Right atrium auricular region (tissue), 2 donors: ENCODE results near the gene VWA5B2. TPM values are rescaled to one million over a fixed set of nuclear protein-coding genes. Genes with fewer than 3 reads are reported as not detected.

Experiments
- DNase-seq: peaks from one replicate; pipeline ENCODE4 v3.0.0-alpha.2; 2019; ENCODE audit warnings: low spot score
- H3K27ac ChIP-seq, 2 donors: fragments of 200-600 bp; sonication (generic); 1 replicate in 1 of 2; 2 replicates in 1 of 2; pipeline ENCODE4 v1.5.1; 2016 to 2019
- H3K27me3 ChIP-seq, 2 donors: fragments of 200-600 bp; sonication (generic); one replicate each; pipeline versions ENCODE4 v1.5.1 to v1.6.0; 2017 to 2019
- H3K36me3 ChIP-seq: fragments of 200-600 bp; sonication (generic); one replicate; pipeline ENCODE4 v1.5.1; 2016
- H3K4me1 ChIP-seq, 2 donors: fragments of 200-600 bp; sonication (generic); one replicate each; pipeline versions ENCODE4 v1.5.1 to v1.6.0; 2017 to 2019
- H3K4me3 ChIP-seq, 2 donors: fragments of 200-600 bp; sonication (generic); 1 replicate in 1 of 2; 2 replicates in 1 of 2; pipeline ENCODE4 v1.5.1; 2017 to 2019; ENCODE audit warnings: mild to moderate bottlenecking in 1 of 2, moderate library complexity in 1 of 2
- H3K9me3 ChIP-seq, 2 donors: fragments of 200-600 bp; sonication (generic); one replicate each; pipeline ENCODE4 v1.5.1; 2019
- CTCF ChIP-seq, 2 donors: fragments of 200-600 bp; sonication (generic); IDR thresholded peaks; one replicate each; pipeline ENCODE4 v1.5.1; 2019; ENCODE audit warnings: antibody characterized with exemption in 2 of 2
- total RNA-seq, 2 donors: library from RNA; depleted of rRNA; stranded (reverse); fragments of >200 nt; gene quantifications; one replicate each; pipeline ENCODE4 v1.1.0, GENCODE V29; 2016

Gene VWA5B2
- total RNA-seq, 2 donors from 2014 or later = not detected

DNA sequence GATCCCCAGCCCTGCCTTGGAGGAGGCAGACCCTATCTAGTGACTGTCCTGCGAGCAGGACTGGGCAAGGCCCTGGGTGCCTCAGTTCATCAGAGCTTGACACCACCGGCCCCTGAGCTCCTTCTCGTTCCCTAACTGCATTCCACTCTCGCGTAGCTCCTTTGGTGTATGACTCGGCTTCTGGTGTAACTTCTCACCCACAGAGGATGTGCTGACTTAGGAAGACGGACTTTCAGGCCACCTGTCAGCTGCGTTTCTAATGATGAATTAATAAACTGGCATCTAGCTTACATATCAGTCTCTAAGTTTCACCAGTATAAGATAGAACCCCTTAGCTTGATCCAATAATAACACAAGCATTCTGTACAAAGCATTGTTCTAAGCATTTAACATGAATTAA is 25.9 kb upstream of the VWA5B2 start:
- Histone ChIP-seq H3K27ac (no peak overlapping the region), H3K36me3 (no peaks in the 10 kb centered on the region), H3K27me3 (no peaks in the 10 kb centered on the region), H3K4me1 (no peaks in the 10 kb centered on the region), H3K4me3 (no peak overlapping the region), H3K9me3 (no peaks in the 10 kb centered on the region)
- TF ChIP-seq CTCF (IDR thresholded peaks at IDR 0.05) = no peak
- DNase-seq = no peak

GRCh38 chr3:184209146-184209923 is 20.1 kb upstream of the VWA5B2 start:
- H3K27ac ChIP-seq = no peak overlapping the region
- no peak for TF ChIP-seq CTCF (IDR thresholded peaks at IDR 0.05)
- no peaks in the 10 kb centered on the region for H3K36me3 ChIP-seq
- no peaks in the 10 kb centered on the region for H3K9me3 ChIP-seq
- no peaks in the 10 kb centered on the region for H3K4me1 ChIP-seq
- no peak for DNase-seq
- no peak overlapping the region for H3K4me3 ChIP-seq
- H3K27me3 ChIP-seq = no peaks in the 10 kb centered on the region

DNA sequence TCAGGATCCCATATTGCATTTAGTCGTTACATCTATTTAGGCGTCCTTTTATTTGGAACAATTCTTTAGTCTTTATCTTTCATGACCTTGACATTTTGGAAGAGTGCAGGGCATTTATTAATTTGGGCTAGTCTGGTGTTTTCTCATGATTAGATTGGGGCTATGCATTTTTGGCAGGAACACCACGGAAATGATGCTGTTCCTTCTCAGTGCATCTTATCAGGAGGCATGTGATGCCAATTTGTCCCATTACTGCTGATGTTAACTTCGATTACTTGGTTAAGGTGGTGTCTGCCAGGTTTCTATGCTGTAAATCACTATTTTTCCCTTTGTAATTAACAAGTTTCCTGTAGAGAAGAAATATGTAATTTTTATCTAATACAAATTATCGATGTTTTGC is 18.1 kb upstream of the VWA5B2 start:
- no peak for TF ChIP-seq CTCF (IDR thresholded peaks at IDR 0.05)
- H3K4me1 ChIP-seq = no peaks in the 10 kb centered on the region
- no peaks in the 10 kb centered on the region for H3K36me3 ChIP-seq
- no peak overlapping the region for H3K4me3 ChIP-seq
- no peak for DNase-seq
- H3K27ac ChIP-seq = no peak overlapping the region
- H3K27me3 ChIP-seq = no peaks in the 10 kb centered on the region
- H3K9me3 ChIP-seq = no peaks in the 10 kb centered on the region

DNA sequence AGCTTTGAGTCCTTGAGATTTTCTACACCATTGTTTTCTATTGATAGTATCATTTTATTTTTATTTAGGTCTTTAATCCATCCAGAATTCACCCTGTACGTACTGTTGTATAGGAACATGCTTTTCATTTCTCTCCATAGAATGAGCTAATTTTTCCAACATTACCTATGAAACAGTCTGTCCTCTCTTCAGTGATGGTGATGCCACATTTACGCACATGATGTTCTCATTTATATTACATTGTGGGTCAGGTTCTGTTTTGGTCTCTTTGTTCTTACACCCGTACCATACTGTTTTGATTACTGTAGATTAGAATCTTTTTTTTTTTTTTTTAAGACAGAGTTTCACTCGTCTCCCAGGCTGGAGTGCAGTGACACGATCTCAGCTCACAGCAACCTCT is 17.7 kb upstream of the VWA5B2 start:
- no peak for DNase-seq
- no peak overlapping the region for H3K4me3 ChIP-seq
- H3K4me1 ChIP-seq = no peaks in the 10 kb centered on the region
- no peak overlapping the region for H3K27ac ChIP-seq
- no peak for TF ChIP-seq CTCF (IDR thresholded peaks at IDR 0.05)
- no peaks in the 10 kb centered on the region for H3K36me3 ChIP-seq
- H3K9me3 ChIP-seq = no peaks in the 10 kb centered on the region
- no peaks in the 10 kb centered on the region for H3K27me3 ChIP-seq

GRCh38 chr3:184218814-184219213 is 10.6 kb upstream of the VWA5B2 start:
- Histone ChIP-seq H3K27me3 (no peaks in the 10 kb centered on the region), H3K36me3 (no peaks in the 10 kb centered on the region), H3K27ac (no peak overlapping the region), H3K9me3 (no peaks in the 10 kb centered on the region), H3K4me3 (no peak overlapping the region), H3K4me1 (no peaks in the 10 kb centered on the region)
- DNase-seq = no peak
- TF ChIP-seq CTCF (IDR thresholded peaks at IDR 0.05) = no peak

GRCh38 chr3:184222521-184222920 is 6.9 kb upstream of the VWA5B2 start:
- Histone ChIP-seq H3K27ac (no peak overlapping the region), H3K4me1 (no peaks in the 10 kb centered on the region), H3K36me3 (no peaks in the 10 kb centered on the region), H3K9me3 (no peaks in the 10 kb centered on the region), H3K27me3 (no peaks in the 10 kb centered on the region), H3K4me3 (no peak overlapping the region)
- no peak for TF ChIP-seq CTCF (IDR thresholded peaks at IDR 0.05)
- no peak for DNase-seq
